NT2/D1 (cell line): ENCODE measurements around the gene CD40LG.

Source experiments
- SUZ12 ChIP-seq: IDR thresholded peaks from 2 replicates; pipeline ENCODE4 v1.6.1; 2011; ENCODE audit not compliant: insufficient read length, insufficient read depth; ENCODE audit errors: extremely low read depth
- ZNF274 ChIP-seq: IDR thresholded peaks from 2 replicates; pipeline ENCODE4 v1.6.1; 2011; ENCODE audit warnings: mild to moderate bottlenecking, low read depth, low read length

DNA sequence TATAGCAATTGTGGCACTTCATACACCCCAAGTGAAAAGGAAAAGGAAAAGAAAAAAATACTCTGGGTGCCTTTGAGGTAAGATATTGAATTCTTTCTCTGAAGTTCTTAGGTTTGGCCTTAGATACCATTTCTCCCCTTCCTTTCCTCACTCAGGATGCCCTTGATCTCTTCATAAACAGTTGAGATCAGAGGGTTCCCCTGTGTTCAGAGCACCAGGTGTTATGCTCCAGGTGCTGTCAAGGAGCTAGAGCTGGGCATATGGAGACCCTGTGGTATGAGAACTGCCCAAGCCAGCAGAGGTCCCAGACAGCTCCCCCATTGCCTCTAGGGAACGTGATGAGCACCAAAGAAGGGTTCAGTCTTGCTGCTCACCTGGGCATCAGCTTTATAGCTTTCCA, 17.1 kb upstream of the CD40LG start:
- no peak for TF ChIP-seq ZNF274
- no peak for TF ChIP-seq SUZ12
